Measurements from ENCODE around the gene ARHGAP6. TPM values are rescaled to one million over a fixed set of nuclear protein-coding genes. Genes with fewer than 3 reads are reported as not detected.
"Not testable (repeated sequence)": the region's sequence is repeated elsewhere in the genome, so short reads cannot be mapped to it uniquely, and the experiment has no call there.

The ARHGAP6 gene
- total RNA-seq, 4 donors from 2014 or later, result 2.7 to 9.1 (median 4.3) TPM

- WGBS, 2 donors, result 93 to 97% methylated on average over 3 of the region's 3 CpGs
- intact Hi-C loops (cut with DNase I; ENCODE audit: low total_unique reads), result no loop called here
- no peak for DNase-seq (ENCODE audit: low spot score in 2 of 2)
- TF ChIP-seq POLR2A (IDR thresholded peaks at IDR 0.05) (no peak), CTCF (IDR thresholded peaks at IDR 0.05) (no peak)
- H3K4me3 ChIP-seq (ENCODE audit: low read depth, poor library complexity, severe bottlenecking), result no peak overlapping the region
Measured at GRCh38 chrX:11364835-11365234, 300.9 kb downstream of the ARHGAP6 start.

DNA sequence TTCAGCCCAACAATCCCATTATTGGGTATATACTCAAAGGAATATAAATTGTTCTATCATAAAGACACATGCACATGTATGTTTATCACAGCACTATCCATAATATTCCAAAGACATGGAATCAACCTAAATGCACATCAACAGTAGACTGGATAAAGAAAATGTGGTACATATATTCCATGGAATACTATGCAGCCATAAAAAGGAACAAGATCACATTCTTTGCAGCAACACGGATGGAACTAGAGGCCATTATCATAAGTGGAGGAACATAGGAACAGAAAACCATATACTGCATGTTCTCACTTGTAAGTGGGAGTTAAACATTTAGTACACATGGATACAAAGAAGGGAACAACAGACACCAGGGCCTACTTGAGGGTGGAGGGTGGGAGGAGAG, 301.9 kb downstream of the ARHGAP6 start:
- H3K4me3 ChIP-seq (ENCODE audit: low read depth, poor library complexity, severe bottlenecking); intact Hi-C loops (cut with DNase I; ENCODE audit: low total_unique reads); DNase-seq (ENCODE audit: low spot score in 2 of 2): not testable (repeated sequence)
- WGBS, 2 donors, result 73 to 100% methylated on average over 1 of the region's 1 CpG

DNA sequence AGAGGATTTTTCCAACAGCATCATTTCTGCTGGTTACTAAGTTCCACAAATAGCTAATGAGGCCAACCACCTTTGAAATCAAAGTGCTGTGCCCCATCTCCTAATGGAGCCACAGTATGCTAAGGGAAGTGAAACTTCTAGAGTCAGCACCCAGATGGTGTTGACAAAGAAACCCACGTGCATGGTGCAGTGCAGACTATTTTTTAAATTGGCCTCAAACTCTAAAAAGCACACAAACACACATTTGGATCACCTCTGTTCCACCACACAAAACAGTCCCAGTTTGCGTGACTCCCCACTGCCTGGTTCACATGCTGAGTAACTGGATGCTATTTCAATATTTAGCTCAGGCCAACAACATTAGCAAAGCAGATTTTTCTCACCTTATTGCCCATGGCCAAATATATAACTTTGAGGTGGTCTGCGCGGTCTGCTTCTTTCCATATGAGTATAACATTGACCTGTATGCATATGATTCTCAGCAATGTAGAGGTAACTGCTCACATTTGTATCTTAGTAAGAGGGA, 302.6 kb downstream of the ARHGAP6 start:
- intact Hi-C loops (cut with DNase I; ENCODE audit: low total_unique reads), result no loop called here
- 78% methylated on average over 4 of the region's 4 CpGs for WGBS, 2 donors
- TF ChIP-seq CTCF (IDR thresholded peaks at IDR 0.05) (no peak), POLR2A (IDR thresholded peaks at IDR 0.05) (no peak)
- no peak overlapping the region for H3K4me3 ChIP-seq (ENCODE audit: low read depth, poor library complexity, severe bottlenecking)
- DNase-seq (ENCODE audit: low spot score in 2 of 2), result no peak

DNA sequence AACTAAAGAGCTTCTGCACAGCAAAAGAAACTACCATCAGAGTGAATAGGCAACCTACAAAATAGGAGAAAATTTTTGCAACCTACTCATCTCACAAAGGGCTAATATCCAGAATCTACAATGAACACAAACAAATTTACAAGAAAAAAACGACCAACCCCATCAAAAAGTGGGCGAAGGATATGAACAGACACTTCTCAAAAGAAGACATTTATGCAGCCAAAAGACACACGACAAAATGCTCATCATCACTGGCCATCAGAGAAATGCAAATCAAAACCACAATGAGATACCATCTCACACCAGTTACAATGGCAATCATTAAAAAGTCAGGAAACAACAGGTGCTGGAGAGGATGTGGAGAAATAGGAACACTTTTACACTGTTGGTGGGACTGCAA, 304.1 kb downstream of the ARHGAP6 start:
- H3K4me3 ChIP-seq (ENCODE audit: low read depth, poor library complexity, severe bottlenecking); DNase-seq (ENCODE audit: low spot score in 2 of 2); intact Hi-C loops (cut with DNase I; ENCODE audit: low total_unique reads): not testable (repeated sequence)
- WGBS, 2 donors, result 79 to 96% methylated on average over 3 of the region's 3 CpGs

- WGBS, 2 donors, result 58 to 62% methylated on average over 2 of the region's 2 CpGs
- DNase-seq (ENCODE audit: low spot score in 2 of 2); intact Hi-C loops (cut with DNase I; ENCODE audit: low total_unique reads); H3K4me3 ChIP-seq (ENCODE audit: low read depth, poor library complexity, severe bottlenecking): not testable (repeated sequence)
Measured at GRCh38 chrX:11355944-11356343, 309.8 kb downstream of the ARHGAP6 start.

DNA sequence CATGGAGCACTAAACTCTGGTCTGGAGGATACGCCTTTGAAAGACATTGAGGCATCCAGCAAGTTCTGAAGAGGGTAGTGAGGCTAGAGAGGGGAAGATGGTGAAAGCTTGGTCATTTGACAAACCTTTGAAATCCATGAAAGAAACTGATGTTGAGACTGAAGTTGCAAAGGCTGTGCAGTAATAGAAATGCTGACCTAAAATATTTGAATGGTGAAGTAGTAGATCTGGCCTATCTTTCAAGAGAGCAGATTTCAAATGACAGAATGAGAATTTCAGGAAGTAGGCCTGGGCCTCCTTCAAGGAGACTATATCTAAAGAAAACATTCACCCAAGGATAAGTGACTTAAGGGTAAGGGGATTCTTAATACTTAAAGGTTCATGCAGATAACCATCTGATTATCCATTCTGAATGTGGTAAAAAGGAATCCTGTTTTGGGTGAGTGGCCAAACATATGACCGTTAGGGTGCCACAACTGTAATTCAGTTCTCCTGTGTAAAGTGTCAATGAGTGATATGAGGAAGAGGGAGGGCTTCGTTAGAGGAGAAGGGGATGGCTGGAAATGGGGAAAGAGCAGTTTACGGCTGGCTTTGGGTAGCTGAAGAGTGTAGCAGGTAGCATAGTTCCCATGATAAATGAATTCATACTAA, 310.3 kb downstream of the ARHGAP6 start:
- no peak for TF ChIP-seq CTCF (IDR thresholded peaks at IDR 0.05)
- no peak for TF ChIP-seq POLR2A (IDR thresholded peaks at IDR 0.05)
- H3K4me3 ChIP-seq (ENCODE audit: low read depth, poor library complexity, severe bottlenecking), result no peak overlapping the region
- WGBS, 2 donors, result 77 to 96% methylated on average over 4 of the region's 4 CpGs
- intact Hi-C loops (cut with DNase I; ENCODE audit: low total_unique reads), result no loop called here
- no peak for DNase-seq (ENCODE audit: low spot score in 2 of 2)

GRCh38 chrX:11352296-11352741, 313.4 kb downstream of the ARHGAP6 start:
- H3K4me3 ChIP-seq (ENCODE audit: low read depth, poor library complexity, severe bottlenecking), result no peak overlapping the region
- WGBS, 2 donors, result 77 to 81% methylated on average over 1 of the region's 1 CpG
- no peak for DNase-seq (ENCODE audit: low spot score in 2 of 2)
- intact Hi-C loops (cut with DNase I; ENCODE audit: low total_unique reads), result no loop called here
- TF ChIP-seq POLR2A (IDR thresholded peaks at IDR 0.05) (no peak), CTCF (IDR thresholded peaks at IDR 0.05) (no peak)

All from lower leg skin (tissue), 4 donors.